Sigmoid colon (tissue), 7 donors: ENCODE measurements around the gene MRGPRF. TPM values are rescaled to one million over a fixed set of nuclear protein-coding genes. Genes with fewer than 3 reads are reported as not detected.
A peak's percentile ranks its signal among the peaks of the same experiment; 100 is the strongest.

Experiments used
- DNase-seq: peaks from one replicate; pipeline ENCODE4 v3.0.0-alpha.2; 2019
- H3K27ac ChIP-seq, 4 donors: fragments of 200-600 bp; sonication (generic); one replicate each; pipeline ENCODE4 v1.5.1; 2016 to 2019; ENCODE audit warnings: mild to moderate bottlenecking in 1 of 4
- H3K27me3 ChIP-seq, 3 donors: fragments of 200-600 bp; sonication (generic); one replicate each; pipeline ENCODE4 v1.5.1; 2019; ENCODE audit warnings: mild to moderate bottlenecking in 1 of 3
- H3K36me3 ChIP-seq, 4 donors: fragments of 200-600 bp; sonication (generic); one replicate each; pipeline ENCODE4 v1.5.1; 2016 to 2019
- H3K4me1 ChIP-seq, 4 donors: fragments of 200-600 bp; sonication (generic); one replicate each; pipeline ENCODE4 v1.5.1; 2017 to 2019
- H3K4me3 ChIP-seq, 4 donors: fragments of 200-600 bp; sonication (generic); one replicate each; pipeline ENCODE4 v1.5.1; 2017 to 2019; ENCODE audit warnings: mild to moderate bottlenecking in 2 of 4, moderate library complexity in 1 of 4
- H3K9me3 ChIP-seq, 4 donors: fragments of 200-600 bp in 3 of 4; sonication (generic) in 3 of 4; one replicate each; pipeline versions ENCODE4 v1.5.1 to v1.6.1; 2013 to 2019
- EP300 ChIP-seq, 4 donors: sonication (generic); formaldehyde crosslinking; IDR thresholded peaks; one replicate each; pipeline ENCODE4 v1.6.1; 2017; ENCODE audit warnings: antibody characterized with exemption in 4 of 4
- POLR2A ChIP-seq, 2 donors: fragments of 450-650 bp; IDR thresholded peaks; one replicate each; pipeline ENCODE4 v1.6.1; 2016; ENCODE audit warnings: antibody characterized with exemption in 2 of 2, mild to moderate bottlenecking in 2 of 2, moderate library complexity in 2 of 2
- POLR2AphosphoS5 ChIP-seq, 4 donors: sonication (generic); formaldehyde crosslinking; IDR thresholded peaks; one replicate each; pipeline ENCODE4 v1.6.1; 2017; ENCODE audit warnings: antibody characterized with exemption in 4 of 4
- WGBS, 2 donors: extraction: QIAGEN DNeasy Blood & Tissue Kit; methylation state at CpG; one replicate each; pipeline ENCODE4 v1.1.7; 2013; 5-methylcytosine and 5-hydroxymethylcytosine counted together
- intact Hi-C: fragments of 100-400 bp; cut with DNase I; formaldehyde crosslinking; loops from one replicate; pipeline ENCODE4 v1.15.1; 2023
- polyA plus RNA-seq, 3 donors: library from polyadenylated mRNA; stranded (reverse); fragments of 200-250 nt; gene quantifications; one replicate each; pipeline ENCODE4 v1.2.3, GENCODE V29; 2013
- total RNA-seq, 4 donors: library from RNA; depleted of rRNA; stranded (reverse); fragments of >200 nt; gene quantifications; one replicate each; pipeline ENCODE4 v1.1.0, GENCODE V29; 2016
- TF ChIP-seq, protein P1 (sequence below), 4 experiments: fragments of 450-650 bp in 3 of 4; fragments of 200-600 bp in 1 of 4; IDR thresholded peaks; one replicate each; pipeline ENCODE4 v1.5.1; 2016 to 2019; ENCODE audit warnings: antibody characterized with exemption in 4 of 4, mild to moderate bottlenecking in 3 of 4, moderate library complexity in 2 of 4
- donor health status: healthy with polysubstance abuse.
- donor health status: Bipolar disorder and iron deficiency.
- donor health status: healthy.

Gene MRGPRF
- total and polyA plus RNA-seq, 7 donors: 1.8 to 263 (median 118) TPM

DNA sequence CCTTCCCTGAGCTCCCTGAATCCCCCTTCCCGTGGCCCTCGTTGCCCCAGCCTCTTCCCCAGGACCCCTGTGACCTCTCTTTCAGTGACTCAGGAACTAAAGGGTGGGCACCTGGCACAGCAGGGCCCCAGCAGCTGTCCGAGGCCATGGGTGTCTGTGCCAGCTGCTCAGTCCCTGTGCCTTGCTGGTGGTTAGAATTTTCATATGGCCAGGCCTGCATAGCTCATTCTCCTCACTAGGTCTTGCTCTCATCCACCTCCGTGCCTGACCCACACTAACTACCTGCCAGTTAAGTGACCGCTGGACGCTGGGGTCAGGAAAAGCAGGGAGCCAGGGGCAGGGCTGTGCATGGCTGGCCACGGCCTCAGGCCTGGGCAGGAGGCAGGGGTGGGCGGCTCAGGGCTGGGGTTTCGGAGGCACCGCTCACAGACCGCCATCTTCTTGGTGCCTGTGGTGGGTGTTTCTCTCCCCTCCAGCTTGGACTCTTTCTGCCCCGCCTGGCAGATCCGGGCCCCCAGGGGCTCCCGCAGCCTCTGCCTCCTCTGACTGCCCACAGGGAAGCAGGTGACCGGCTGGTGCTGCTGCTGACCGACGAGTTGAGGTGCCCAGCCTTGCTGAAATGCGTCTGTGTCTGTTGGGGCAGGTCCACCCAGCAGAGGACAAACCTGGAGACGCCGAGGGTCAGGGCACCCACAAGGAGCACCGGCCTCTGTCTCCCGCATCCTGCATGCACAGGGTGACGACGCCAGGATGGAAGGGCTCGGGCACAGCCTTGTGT, 52.6 kb downstream of the MRGPRF start:
- peak; percentile 60 for DNase-seq
- Histone ChIP-seq H3K27me3 (no peaks in the 10 kb centered on the region), H3K9me3 (peaks cover 0 to 3% (median 0%) of the 10 kb centered on the region in 4 donors), H3K36me3 (no peaks in the 10 kb centered on the region), H3K27ac (peak overlapping the region in 2 of 4 donors; percentile 31 to 55), H3K4me3 (no peak overlapping the region), H3K4me1 (peaks cover 0 to 15% (median 13%) of the 10 kb centered on the region in 4 donors)
- intact Hi-C loops: no loop called here
- WGBS, 2 donors: 90 to 93% methylated on average over 25 of the region's 25 CpGs
- TF ChIP-seq POLR2AphosphoS5 (IDR thresholded peaks at IDR 0.05) (no peak), EP300 (IDR thresholded peaks at IDR 0.05) (no peak), POLR2A (IDR thresholded peaks at IDR 0.05) (no peak)
- TF ChIP-seq, protein P1, sequence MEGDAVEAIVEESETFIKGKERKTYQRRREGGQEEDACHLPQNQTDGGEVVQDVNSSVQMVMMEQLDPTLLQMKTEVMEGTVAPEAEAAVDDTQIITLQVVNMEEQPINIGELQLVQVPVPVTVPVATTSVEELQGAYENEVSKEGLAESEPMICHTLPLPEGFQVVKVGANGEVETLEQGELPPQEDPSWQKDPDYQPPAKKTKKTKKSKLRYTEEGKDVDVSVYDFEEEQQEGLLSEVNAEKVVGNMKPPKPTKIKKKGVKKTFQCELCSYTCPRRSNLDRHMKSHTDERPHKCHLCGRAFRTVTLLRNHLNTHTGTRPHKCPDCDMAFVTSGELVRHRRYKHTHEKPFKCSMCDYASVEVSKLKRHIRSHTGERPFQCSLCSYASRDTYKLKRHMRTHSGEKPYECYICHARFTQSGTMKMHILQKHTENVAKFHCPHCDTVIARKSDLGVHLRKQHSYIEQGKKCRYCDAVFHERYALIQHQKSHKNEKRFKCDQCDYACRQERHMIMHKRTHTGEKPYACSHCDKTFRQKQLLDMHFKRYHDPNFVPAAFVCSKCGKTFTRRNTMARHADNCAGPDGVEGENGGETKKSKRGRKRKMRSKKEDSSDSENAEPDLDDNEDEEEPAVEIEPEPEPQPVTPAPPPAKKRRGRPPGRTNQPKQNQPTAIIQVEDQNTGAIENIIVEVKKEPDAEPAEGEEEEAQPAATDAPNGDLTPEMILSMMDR (IDR thresholded peaks at IDR 0.05): no peak

DNA sequence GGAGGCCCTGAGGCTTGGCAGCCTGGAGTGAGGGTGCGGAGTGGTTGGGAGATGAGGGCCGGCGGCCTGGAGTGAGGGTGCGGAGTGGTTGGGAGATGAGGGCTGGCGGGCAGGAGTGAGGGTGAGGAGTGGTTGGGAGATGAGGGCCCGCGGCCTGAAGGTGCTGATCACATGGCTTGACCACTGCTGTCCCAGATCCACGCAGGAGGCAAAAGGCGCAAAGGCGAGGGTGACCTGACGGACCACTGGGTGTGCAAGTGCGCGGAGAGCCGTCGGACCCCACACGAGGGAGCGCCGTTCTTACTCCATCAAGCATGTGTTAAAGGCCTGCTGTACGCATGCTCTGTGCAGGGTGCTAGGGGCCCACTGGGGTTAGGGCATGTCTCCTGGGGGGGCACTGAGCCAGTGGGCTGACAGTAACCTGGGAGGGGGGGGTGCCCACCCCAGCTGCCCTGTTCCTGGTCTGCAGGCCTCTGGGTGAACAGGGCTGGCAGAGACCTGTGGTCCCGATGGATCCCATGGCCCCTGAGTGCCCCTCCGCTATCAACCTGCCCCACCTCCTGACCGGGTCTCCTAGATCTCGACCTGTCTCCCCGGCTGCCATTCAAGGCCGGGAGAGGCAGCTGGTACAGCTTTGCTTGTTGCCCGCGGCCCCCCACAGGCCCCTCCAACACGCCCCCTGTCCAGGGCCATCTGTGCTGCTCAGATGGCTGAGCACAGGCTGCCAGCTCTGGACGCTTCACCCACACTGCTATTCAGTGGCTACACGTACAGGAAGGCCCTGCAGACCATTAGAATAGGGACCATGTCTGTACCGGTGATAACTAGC, 53.4 kb downstream of the MRGPRF start:
- TF ChIP-seq EP300 (IDR thresholded peaks at IDR 0.05) (no peak), POLR2A (IDR thresholded peaks at IDR 0.05) (no peak), POLR2AphosphoS5 (IDR thresholded peaks at IDR 0.05) (no peak)
- TF ChIP-seq, protein P1 (IDR thresholded peaks at IDR 0.05): no peak
- peak overlapping the region in 2 of 4 donors; percentile 31 to 55 for H3K27ac ChIP-seq
- no peak for DNase-seq
- intact Hi-C loops: no loop called here
- H3K36me3 ChIP-seq: no peaks in the 10 kb centered on the region
- H3K27me3 ChIP-seq: no peaks in the 10 kb centered on the region
- 92 to 93% methylated on average over 31 of the region's 31 CpGs for WGBS, 2 donors
- peaks cover 2 to 23% (median 21%) of the 10 kb centered on the region in 4 donors for H3K4me1 ChIP-seq
- H3K4me3 ChIP-seq: no peak overlapping the region
- H3K9me3 ChIP-seq: peaks cover 0 to 3% (median 0%) of the 10 kb centered on the region in 4 donors

- 92 to 97% methylated on average over 9 of the region's 9 CpGs for WGBS, 2 donors
- no peak for DNase-seq
- Histone ChIP-seq H3K9me3 (peaks cover 0 to 3% (median 0%) of the 10 kb centered on the region in 4 donors), H3K4me3 (no peak overlapping the region), H3K4me1 (peaks cover 2 to 29% (median 26%) of the 10 kb centered on the region in 4 donors), H3K27me3 (no peaks in the 10 kb centered on the region), H3K36me3 (no peaks in the 10 kb centered on the region), H3K27ac (peak overlapping the region in 2 of 4 donors; percentile 85 to 88)
- intact Hi-C loops: no loop called here
- no peak for TF ChIP-seq EP300 (IDR thresholded peaks at IDR 0.05)
- no peak for TF ChIP-seq POLR2A (IDR thresholded peaks at IDR 0.05)
- no peak for TF ChIP-seq POLR2AphosphoS5 (IDR thresholded peaks at IDR 0.05)
- TF ChIP-seq, protein P1 (IDR thresholded peaks at IDR 0.05): no peak
These were observed 54.8 kb downstream of the MRGPRF start for GRCh38 chr11:68958211-68958610.

GRCh38 chr11:68956547-68957254, 56.3 kb downstream of the MRGPRF start:
- peak overlapping the region; percentile 32 to 88 (median 85) for H3K27ac ChIP-seq
- peaks cover 0 to 3% (median 0%) of the 10 kb centered on the region in 4 donors for H3K9me3 ChIP-seq
- WGBS, 2 donors: 81 to 83% methylated on average over 12 of the region's 12 CpGs
- TF ChIP-seq POLR2A (IDR thresholded peaks at IDR 0.05) (no peak), EP300 (IDR thresholded peaks at IDR 0.05) (no peak), POLR2AphosphoS5 (IDR thresholded peaks at IDR 0.05) (peak in 1 of 4 donors; percentile 42)
- TF ChIP-seq, protein P1 (IDR thresholded peaks at IDR 0.05): no peak
- H3K36me3 ChIP-seq: no peaks in the 10 kb centered on the region
- intact Hi-C loops: loop anchor here (2.0 kb wide), 1 partner anchor 42 kb away; no protein-coding TSS in a partner anchor
- DNase-seq: peak; percentile 72
- no peaks in the 10 kb centered on the region for H3K27me3 ChIP-seq
- H3K4me3 ChIP-seq: no peak overlapping the region
- H3K4me1 ChIP-seq: peaks cover 2 to 29% (median 26%) of the 10 kb centered on the region in 4 donors
